HG03280 (cell line): ENCODE measurements around the gene WDR83.
"Not testable (repeated sequence)": the region's sequence is repeated elsewhere in the genome, so short reads cannot be mapped to it uniquely, and the experiment has no call there.

Source experiments
- ATAC-seq: cut with Tn5 transposase; IDR thresholded peaks from one replicate; pipeline ENCODE4 v1.9.1; 2021; ENCODE audit warnings: mild to moderate bottlenecking, moderate library complexity; ENCODE audit not compliant: unreplicated experiment

Gene WDR83

GRCh38 chr19:12711187-12711586, 44.6 kb downstream of the WDR83 start:
- ATAC-seq = no peak

- ATAC-seq = not testable (repeated sequence)
Measured at GRCh38 chr19:12712077-12712476, 45.5 kb downstream of the WDR83 start.

GRCh38 chr19:12713304-12713703, 46.7 kb downstream of the WDR83 start:
- not testable (repeated sequence) for ATAC-seq

GRCh38 chr19:12715102-12715501, 48.5 kb downstream of the WDR83 start:
- no peak for ATAC-seq

- ATAC-seq = no peak
Measured at GRCh38 chr19:12715929-12716328, 49.3 kb downstream of the WDR83 start.

GRCh38 chr19:12720296-12720695, 53.7 kb downstream of the WDR83 start:
- no peak for ATAC-seq

GRCh38 chr19:12720851-12721655, 54.4 kb downstream of the WDR83 start:
- ATAC-seq = no peak

GRCh38 chr19:12721656-12722565, 55.3 kb downstream of the WDR83 start:
- ATAC-seq = peak; percentile 25

- ATAC-seq = peak; percentile 78
Measured at GRCh38 chr19:12722566-12723380, 56.2 kb downstream of the WDR83 start.

- ATAC-seq = no peak
Measured at GRCh38 chr19:12723381-12723640, 56.7 kb downstream of the WDR83 start.

GRCh38 chr19:12723641-12724426, 57.2 kb downstream of the WDR83 start, which contains the start of gene TNPO2:
Gene TNPO2, minus strand, starts transcription at chr19:12723932. Its CDS starts 2,955 bp downstream, at chr19:12720977.
- ATAC-seq = no peak
